ENCODE results near the gene ITPR3.

ITPR3 gene

GRCh38 chr6:33620856-33621710, at the start of gene ITPR3:
ITPR3 (plus strand) TSS chr6:33621322; CDS start chr6:33621603, 281 bp downstream.
- peak; percentile 42 for DNase-seq

- no peak for DNase-seq
These were observed 49.3 kb upstream of the ITPR3 start for GRCh38 chr6:33571637-33572316.

GRCh38 chr6:33575211-33575610, 45.9 kb upstream of the ITPR3 start:
- DNase-seq = no peak

GRCh38 chr6:33576668-33577067, 44.5 kb upstream of the ITPR3 start:
- DNase-seq = no peak

GRCh38 chr6:33577106-33577535, 44.0 kb upstream of the ITPR3 start:
- peak; percentile 76 for DNase-seq

- no peak for DNase-seq
These were observed 43.4 kb upstream of the ITPR3 start for GRCh38 chr6:33577718-33578117.

GRCh38 chr6:33578164-33578563, 43.0 kb upstream of the ITPR3 start:
- no peak for DNase-seq

- no peak for DNase-seq
These were observed 42.5 kb upstream of the ITPR3 start for GRCh38 chr6:33578588-33579011.

- DNase-seq = peak; percentile 91
These were observed 41.1 kb upstream of the ITPR3 start, which contains the start of gene BAK1 for GRCh38 chr6:33579828-33580714. BAK1 (minus strand) TSS chr6:33580276; CDS start chr6:33577604, 2,672 bp downstream.

GRCh38 chr6:33581186-33581585, 39.9 kb upstream of the ITPR3 start:
- DNase-seq = no peak

GRCh38 chr6:33583591-33584155, 37.4 kb upstream of the ITPR3 start:
- DNase-seq = no peak

GRCh38 chr6:33584700-33585402, 36.3 kb upstream of the ITPR3 start:
- no peak for DNase-seq

- peak; percentile 54 for DNase-seq
These were observed 35.6 kb upstream of the ITPR3 start for GRCh38 chr6:33585403-33586107.

- no peak for DNase-seq
These were observed 34.9 kb upstream of the ITPR3 start for GRCh38 chr6:33586108-33586640.

- no peak for DNase-seq
These were observed 33.6 kb upstream of the ITPR3 start for GRCh38 chr6:33587529-33587928.

GRCh38 chr6:33588894-33589293, 32.2 kb upstream of the ITPR3 start:
- no peak for DNase-seq

GRCh38 chr6:33589392-33589730, 31.8 kb upstream of the ITPR3 start:
- no peak for DNase-seq

- DNase-seq = no peak
These were observed 31.2 kb upstream of the ITPR3 start for GRCh38 chr6:33589731-33590530.

GRCh38 chr6:33590531-33591198, 30.5 kb upstream of the ITPR3 start:
- no peak for DNase-seq

Measured in NCI-H2029 (cell line).